Activated CD4-positive, alpha-beta memory T cell treated with anti-CD3 and anti-CD28 coated beads for 36 hours (primary cell): Measurements from ENCODE around the gene CLIC4. TPM values are rescaled to one million over a fixed set of nuclear protein-coding genes. Genes with fewer than 3 reads are reported as not detected.
"Not testable (repeated sequence)": the region's sequence is repeated elsewhere in the genome, so short reads cannot be mapped to it uniquely, and the experiment has no call there.

ENCODE experiments used
- CTCF ChIA-PET: fragments of 350-600 bp; sonication (Branson Sonifier 250); formaldehyde crosslinking; loops from one replicate; lab custom pipeline; 2021; ENCODE audit warnings: antibody characterized with exemption, inconsistent platforms; lab: Charles Lee
- POLR2A ChIA-PET: fragments of 350-600 bp; sonication (Branson Sonifier 250); formaldehyde crosslinking; loops from one replicate; lab custom pipeline; 2021; ENCODE audit warnings: antibody characterized with exemption; lab: Charles Lee
- DNase-seq: peaks from one replicate; pipeline ENCODE4 v3.0.0-alpha.2; 2020
- H3K27ac Mint-ChIP-seq: one replicate; pipeline ENCODE4 v1.8.0; 2021; ENCODE audit warnings: mixed read lengths
- H3K27me3 Mint-ChIP-seq: one replicate; pipeline ENCODE4 v1.8.0; 2021; ENCODE audit warnings: mixed read lengths
- H3K36me3 Mint-ChIP-seq: one replicate; pipeline ENCODE4 v1.8.0; 2021; ENCODE audit warnings: mixed read lengths
- H3K4me1 Mint-ChIP-seq: one replicate; pipeline ENCODE4 v1.8.0; 2021; ENCODE audit warnings: low read depth, mixed read lengths
- H3K4me3 Mint-ChIP-seq: one replicate; pipeline ENCODE4 v1.8.0; 2021; ENCODE audit warnings: mild to moderate bottlenecking, mixed read lengths
- H3K9me3 Mint-ChIP-seq: one replicate; pipeline ENCODE4 v1.8.0; 2021; ENCODE audit warnings: mixed read lengths
- intact Hi-C: fragments of 100-400 bp; cut with micrococcal nuclease; formaldehyde crosslinking; loops from one replicate; pipeline ENCODE4 v1.15.1; 2023
- total RNA-seq, 2 experiments: library from RNA; stranded (reverse); gene quantifications; one replicate each; pipeline ENCODE4 v1.2.3, GENCODE V29; 2021

The CLIC4 gene
- 10 to 100 TPM; 25.5 to 26.3 TPM for total RNA-seq

DNA sequence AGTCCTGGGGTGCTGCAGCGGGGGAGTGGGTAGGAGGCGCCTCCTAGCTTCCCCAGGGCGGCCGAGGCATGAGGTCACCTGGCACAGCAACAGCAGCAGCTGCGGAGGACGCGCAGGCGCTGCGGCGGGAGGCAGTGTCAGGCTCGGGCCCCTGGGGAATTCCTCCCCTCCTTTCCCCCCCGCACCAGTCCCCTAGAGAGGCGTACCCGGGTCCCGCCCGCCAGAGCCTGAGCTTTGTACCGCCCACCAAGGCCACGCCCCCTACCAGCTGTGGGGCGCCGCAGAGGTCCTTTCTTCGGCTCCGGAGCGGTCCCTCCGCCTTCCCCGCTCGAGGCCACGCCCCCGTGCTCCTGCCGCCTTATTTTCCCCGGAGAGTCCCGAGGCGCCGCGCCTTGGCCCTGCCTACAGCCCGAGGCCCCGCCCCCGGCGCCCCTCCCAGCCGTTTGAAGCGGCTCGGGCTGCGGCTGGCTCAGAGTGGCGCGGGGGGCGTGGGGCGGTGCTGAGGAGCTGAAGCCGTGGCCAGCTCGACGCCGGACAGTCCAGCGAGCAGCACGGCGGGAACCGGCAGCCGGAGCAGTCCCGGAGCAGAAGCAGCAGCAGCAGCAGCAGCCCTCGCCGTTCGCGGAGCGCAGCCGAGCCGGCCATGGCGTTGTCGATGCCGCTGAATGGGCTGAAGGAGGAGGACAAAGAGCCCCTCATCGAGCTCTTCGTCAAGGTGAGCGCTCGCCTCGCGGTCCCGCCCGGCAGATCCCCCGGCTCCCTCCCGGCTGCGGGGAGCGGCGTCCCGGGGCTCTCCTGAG, at the start of gene CLIC4:
CLIC4 (plus strand) TSS at position 537 of the 800 bp plus-strand sequence; CDS start at position 644, 107 bp downstream.
- CTCF ChIA-PET, result interaction anchor here (0.5 to 2.0 kb wide), 6 partner anchors 56 to 354 kb away, joined by 3 to 10 read pairs (median 4); partner anchors contain the start of gene NIPAL3
- intact Hi-C loops, result loop anchor here (2.0 to 10.0 kb wide), 6 partner anchors 50 to 263 kb away; partner anchors contain the start of gene SRRM1
- Mint-ChIP-seq H3K9me3 (no peaks in the 10 kb centered on the region), H3K27me3 (no peaks in the 10 kb centered on the region), H3K27ac (peak within 1 kb of the TSS; percentile 58), H3K36me3 (no peaks in the 10 kb centered on the region), H3K4me3 (peak within 1 kb of the TSS; percentile 76), H3K4me1 (peaks cover 34% of the 10 kb centered on the region)
- peak; percentile 100 for DNase-seq
- POLR2A ChIA-PET, result interaction anchor here (0.5 to 1.0 kb wide), 5 partner anchors 23 to 865 kb away, joined by 3 read pairs; partner anchors contain the start of gene RSRP1

GRCh38 chr1:24696041-24696755, 49.0 kb upstream of the CLIC4 start:
- H3K36me3 Mint-ChIP-seq, result no peaks in the 10 kb centered on the region
- H3K27me3 Mint-ChIP-seq, result peaks cover 3% of the 10 kb centered on the region
- DNase-seq, result no peak
- H3K9me3 Mint-ChIP-seq, result no peaks in the 10 kb centered on the region
- intact Hi-C loops, result loop anchor here (10.0 kb wide), 1 partner anchor 49 kb away; the partner anchor contains the start of gene CLIC4
- CTCF ChIA-PET, result interaction anchor here (0.9 to 10.6 kb wide), 7 partner anchors 9 to 305 kb away, joined by 3 to 299 read pairs (median 6); no protein-coding TSS in a partner anchor
- H3K4me1 Mint-ChIP-seq, result peaks cover 1% of the 10 kb centered on the region
- POLR2A ChIA-PET, result no interaction called here
- no peak overlapping the region for H3K27ac Mint-ChIP-seq
- H3K4me3 Mint-ChIP-seq, result no peak overlapping the region

DNA sequence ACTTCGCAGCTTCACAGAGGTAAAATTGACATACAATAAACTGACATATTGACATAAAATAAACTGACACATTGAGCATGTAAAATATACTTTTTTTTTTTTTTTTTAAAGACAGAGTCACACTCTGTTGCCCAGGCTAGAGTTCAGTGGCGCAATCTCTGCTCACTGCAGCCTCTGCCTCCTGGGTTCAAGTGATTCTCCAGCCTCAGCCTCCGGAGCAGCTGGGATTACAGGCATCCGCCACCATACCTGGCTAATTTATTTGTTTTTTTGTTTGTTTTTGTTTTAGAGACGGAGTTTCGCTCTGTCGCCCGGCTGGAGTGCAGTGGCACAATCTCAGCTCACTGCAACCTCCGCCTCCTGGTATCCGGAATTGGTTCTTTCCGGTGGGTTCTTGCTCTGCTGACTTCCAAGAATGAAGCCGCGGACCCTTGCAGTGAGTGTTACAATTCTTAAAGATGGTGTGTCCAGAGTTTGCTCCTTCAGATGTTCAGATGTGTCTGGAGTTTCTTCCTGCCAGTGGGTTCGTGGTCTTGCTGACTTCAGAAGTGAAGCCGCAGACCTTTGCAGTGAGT, 48.4 kb upstream of the CLIC4 start:
- Mint-ChIP-seq H3K27me3 (peaks cover 3% of the 10 kb centered on the region), H3K4me3 (no peak overlapping the region), H3K27ac (no peak overlapping the region), H3K4me1 (peaks cover 1% of the 10 kb centered on the region), H3K36me3 (no peaks in the 10 kb centered on the region), H3K9me3 (no peaks in the 10 kb centered on the region)
- ChIA-PET CTCF (interaction anchor here (1.0 to 3.4 kb wide), 6 partner anchors 8 to 306 kb away, joined by 3 to 12 read pairs (median 6); no protein-coding TSS in a partner anchor), POLR2A (no interaction called here)
- DNase-seq, result no peak
- intact Hi-C loops, result loop anchor here (10.0 kb wide), 1 partner anchor 48 kb away; the partner anchor contains the start of gene CLIC4

GRCh38 chr1:24697453-24698001, 47.7 kb upstream of the CLIC4 start:
- H3K27me3 Mint-ChIP-seq, H3K4me1 Mint-ChIP-seq, H3K36me3 Mint-ChIP-seq, DNase-seq, H3K9me3 Mint-ChIP-seq, H3K27ac Mint-ChIP-seq, POLR2A ChIA-PET, H3K4me3 Mint-ChIP-seq: not testable (repeated sequence)
- CTCF ChIA-PET, result interaction anchor here (1.2 to 3.4 kb wide), 3 partner anchors 9 to 133 kb away, joined by 3 to 12 read pairs (median 11); no protein-coding TSS in a partner anchor
- intact Hi-C loops, result loop anchor here (10.0 kb wide), 1 partner anchor 47 kb away; the partner anchor contains the start of gene CLIC4

GRCh38 chr1:24698326-24698725, 46.9 kb upstream of the CLIC4 start:
- not testable (repeated sequence) for H3K4me1 Mint-ChIP-seq, H3K9me3 Mint-ChIP-seq, H3K27me3 Mint-ChIP-seq, H3K36me3 Mint-ChIP-seq, H3K4me3 Mint-ChIP-seq, DNase-seq, H3K27ac Mint-ChIP-seq
- intact Hi-C loops, result loop anchor here (10.0 kb wide), 1 partner anchor 46 kb away; the partner anchor contains the start of gene CLIC4
- CTCF ChIA-PET, result interaction anchor here (0.6 to 3.4 kb wide), 4 partner anchors 10 to 132 kb away, joined by 3 to 12 read pairs (median 7); no protein-coding TSS in a partner anchor
- POLR2A ChIA-PET, result interaction anchor here (1.2 kb wide), 1 partner anchor 10 kb away, joined by 3 read pairs; no protein-coding TSS in a partner anchor

DNA sequence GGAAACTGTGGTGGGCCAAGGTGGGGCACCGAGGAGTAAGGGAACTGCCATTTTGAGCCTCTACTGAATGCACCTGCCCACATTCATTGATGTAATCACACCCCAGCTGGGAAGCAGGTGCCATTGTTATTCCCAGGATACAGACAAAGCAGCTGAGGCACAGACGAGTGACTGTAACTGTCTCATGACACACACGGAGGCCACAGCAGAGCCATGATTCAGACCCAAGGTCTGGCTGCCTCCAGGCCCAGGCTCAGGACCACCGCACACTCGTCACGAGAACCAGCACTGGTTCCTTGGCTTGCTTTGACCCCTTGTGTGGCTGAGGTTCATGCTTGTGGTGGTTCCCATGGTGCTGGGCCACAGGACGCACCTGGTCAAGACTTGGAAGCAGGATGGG, 45.6 kb upstream of the CLIC4 start:
- Mint-ChIP-seq H3K27ac (no peak overlapping the region), H3K4me3 (no peak overlapping the region), H3K4me1 (peaks cover 1% of the 10 kb centered on the region), H3K9me3 (no peaks in the 10 kb centered on the region), H3K27me3 (peaks cover 3% of the 10 kb centered on the region), H3K36me3 (no peaks in the 10 kb centered on the region)
- ChIA-PET POLR2A (interaction anchor here (1.2 kb wide), 1 partner anchor 11 kb away, joined by 3 read pairs; no protein-coding TSS in a partner anchor), CTCF (interaction anchor here (1.1 to 3.4 kb wide), 3 partner anchors 11 to 131 kb away, joined by 3 to 11 read pairs (median 11); no protein-coding TSS in a partner anchor)
- no peak for DNase-seq
- intact Hi-C loops, result loop anchor here (10.0 kb wide), 1 partner anchor 45 kb away; the partner anchor contains the start of gene CLIC4

DNA sequence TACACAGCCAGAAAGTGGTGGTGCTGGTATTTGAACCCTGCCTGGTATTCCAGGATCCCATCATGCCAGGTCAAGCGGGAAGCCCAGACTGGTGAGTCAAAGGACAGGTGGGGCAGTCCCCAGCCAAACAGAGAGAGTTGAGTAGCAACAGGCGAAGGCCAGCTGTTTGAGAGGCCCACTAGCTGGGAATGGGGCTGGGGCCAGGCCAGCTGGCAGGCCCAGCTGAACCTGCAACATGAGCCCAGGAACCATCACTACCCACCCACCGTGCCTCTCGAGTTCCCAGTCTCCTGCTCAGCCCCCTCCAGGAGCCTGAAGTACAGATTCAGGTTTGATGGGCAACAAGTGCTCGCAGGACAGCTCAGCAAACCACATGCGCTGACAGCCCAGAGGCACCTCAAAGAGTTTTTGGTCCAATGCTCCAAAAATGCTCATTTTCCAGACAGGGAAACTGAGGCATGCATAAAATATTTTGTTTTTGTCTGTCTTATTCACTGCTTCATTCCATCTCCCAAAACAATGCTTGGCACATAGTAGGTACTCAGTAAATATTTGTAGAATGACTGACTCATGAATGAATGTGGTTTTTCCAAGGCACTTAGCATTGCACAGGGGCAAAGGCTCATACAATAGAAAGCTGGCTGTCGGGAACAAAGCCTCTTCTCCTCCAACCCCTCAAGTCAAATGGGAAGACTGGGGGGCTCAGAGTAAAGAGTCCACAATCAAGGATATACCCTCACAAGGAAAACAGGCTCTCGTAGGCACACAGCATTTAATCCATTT, 42.5 kb upstream of the CLIC4 start:
- no peak for DNase-seq
- intact Hi-C loops, result no loop called here
- Mint-ChIP-seq H3K4me1 (peaks cover 8% of the 10 kb centered on the region), H3K9me3 (no peaks in the 10 kb centered on the region), H3K27me3 (peaks cover 2% of the 10 kb centered on the region), H3K27ac (no peak overlapping the region), H3K36me3 (no peaks in the 10 kb centered on the region), H3K4me3 (no peak overlapping the region)
- POLR2A ChIA-PET, result no interaction called here
- CTCF ChIA-PET, result interaction anchor here (1.2 to 1.6 kb wide), 3 partner anchors 128 to 133 kb away, joined by 3 to 4 read pairs (median 3); no protein-coding TSS in a partner anchor

- CTCF ChIA-PET, result interaction anchor here (0.6 to 1.4 kb wide), 4 partner anchors 16 to 194 kb away, joined by 3 to 4 read pairs (median 3); no protein-coding TSS in a partner anchor
- intact Hi-C loops, result no loop called here
- H3K4me3 Mint-ChIP-seq, result no peak overlapping the region
Measured at GRCh38 chr1:24704411-24705259, 40.6 kb upstream of the CLIC4 start.

DNA sequence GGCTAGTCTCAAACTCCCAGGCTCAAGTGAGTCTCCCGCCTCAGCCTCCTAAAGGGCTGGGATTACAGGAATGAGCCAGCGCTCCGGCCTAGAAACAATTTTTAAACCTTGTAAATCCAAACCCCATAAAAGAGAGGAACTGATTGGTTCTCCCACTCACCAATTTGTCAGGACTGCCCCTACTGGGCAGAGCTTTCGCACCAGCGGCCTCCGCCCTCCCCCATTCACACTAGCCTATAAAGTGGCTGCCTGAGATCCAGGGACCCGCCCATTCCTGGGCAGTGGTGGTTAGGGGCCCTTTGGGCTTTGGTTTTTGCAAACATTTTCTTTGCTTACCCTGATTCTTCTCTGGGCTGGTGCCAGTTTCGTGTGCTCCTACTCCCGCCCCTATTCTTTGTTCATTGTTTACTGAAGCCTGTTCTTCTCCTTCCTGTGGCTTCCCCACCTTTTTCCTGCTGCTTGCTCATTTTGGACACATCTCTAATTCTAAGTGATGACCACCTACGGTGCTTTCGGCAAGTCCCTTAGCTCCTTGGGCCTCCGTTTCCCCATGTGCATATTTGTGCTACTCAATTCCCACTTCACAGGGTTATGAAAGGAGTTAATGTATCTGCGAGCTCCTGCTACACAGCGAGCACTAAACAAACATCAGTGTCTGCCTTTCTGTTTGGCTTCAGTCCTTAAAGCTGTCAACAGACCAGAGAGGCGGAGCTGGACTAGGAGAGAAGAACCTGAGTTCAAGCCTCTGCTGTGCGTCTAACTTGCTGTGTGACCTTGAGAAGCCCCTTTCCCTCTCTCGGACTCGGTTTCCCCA, 39.8 kb upstream of the CLIC4 start:
- intact Hi-C loops, result no loop called here
- POLR2A ChIA-PET, result no interaction called here

More at GRCh38 chr1:24704411-24705259, 40.6 kb upstream of the CLIC4 start:
- Mint-ChIP-seq H3K4me1 (peaks cover 8% of the 10 kb centered on the region), H3K9me3 (no peaks in the 10 kb centered on the region), H3K27ac (no peak overlapping the region), H3K36me3 (no peaks in the 10 kb centered on the region), H3K27me3 (no peaks in the 10 kb centered on the region)
- no peak for DNase-seq
- POLR2A ChIA-PET, result no interaction called here

More for the DNA sequence above, 39.8 kb upstream of the CLIC4 start:
- CTCF ChIA-PET, result interaction anchor here (0.6 to 1.4 kb wide), 4 partner anchors 17 to 193 kb away, joined by 3 to 4 read pairs (median 3); no protein-coding TSS in a partner anchor
- DNase-seq, result peak; percentile 49
- Mint-ChIP-seq H3K27ac (no peak overlapping the region), H3K36me3 (no peaks in the 10 kb centered on the region), H3K9me3 (no peaks in the 10 kb centered on the region), H3K4me1 (peaks cover 16% of the 10 kb centered on the region), H3K4me3 (no peak overlapping the region), H3K27me3 (no peaks in the 10 kb centered on the region)
